Stimulated activated CD4-positive, alpha-beta T cell treated with anti-CD3 and anti-CD28 coated beads, Interleukin-4, amount 100 ng/mL, for 48 hours (primary cell): ENCODE data around the gene SMCHD1.
"Not testable (repeated sequence)": the region's sequence is repeated elsewhere in the genome, so short reads cannot be mapped to it uniquely, and the experiment has no call there.

ENCODE experiments used
- DNase-seq, 2 donors: peaks; one replicate each; pipeline ENCODE4 v3.0.0-alpha.2; 2020; ENCODE audit warnings: low read depth in 2 of 2

Gene SMCHD1

DNA sequence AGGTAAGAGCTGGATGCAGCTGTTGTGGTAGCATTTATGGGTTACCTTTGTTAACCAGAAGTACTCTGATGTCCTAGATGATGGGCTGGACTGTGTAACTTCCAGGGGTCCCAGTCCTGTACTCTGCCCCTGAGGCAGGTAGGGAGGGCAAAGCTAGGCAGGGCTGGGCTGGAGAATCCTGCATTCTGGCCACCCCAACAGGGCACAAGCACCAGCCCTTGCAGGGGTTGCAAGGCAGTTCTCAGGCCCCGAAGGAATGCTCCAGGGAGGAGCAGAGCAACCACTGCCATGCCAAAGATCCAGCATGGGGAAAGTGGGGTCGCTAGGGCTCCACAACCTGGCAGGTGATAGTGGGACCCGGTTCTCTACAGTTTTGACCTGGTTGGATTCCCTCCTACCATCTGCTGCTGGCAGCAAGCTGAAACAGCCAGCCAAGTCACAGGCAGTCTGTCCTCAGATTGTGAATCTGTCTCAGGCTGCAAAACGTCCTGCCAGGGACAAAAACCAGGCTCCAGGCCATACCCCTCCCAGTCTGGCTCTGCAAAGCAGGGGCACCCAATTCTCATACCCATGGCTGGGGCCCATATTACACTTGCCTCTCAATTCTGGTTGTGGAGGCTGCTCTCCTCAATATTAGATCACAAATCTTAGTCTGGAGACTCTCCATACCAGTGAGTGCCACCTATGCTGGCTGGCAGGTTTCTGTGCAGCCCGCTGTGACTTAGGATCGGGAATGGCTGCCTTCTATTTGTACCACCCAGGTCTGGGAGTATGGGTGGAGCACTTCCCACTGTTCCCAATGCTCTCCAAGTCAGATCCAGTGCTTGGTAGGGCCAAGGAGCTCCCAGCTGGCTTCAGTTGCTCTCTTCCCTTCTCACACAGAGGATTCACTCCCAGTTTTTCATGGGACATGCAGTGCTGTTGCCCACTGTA is 61.1 kb downstream of the SMCHD1 start:
- no peak for DNase-seq

DNA sequence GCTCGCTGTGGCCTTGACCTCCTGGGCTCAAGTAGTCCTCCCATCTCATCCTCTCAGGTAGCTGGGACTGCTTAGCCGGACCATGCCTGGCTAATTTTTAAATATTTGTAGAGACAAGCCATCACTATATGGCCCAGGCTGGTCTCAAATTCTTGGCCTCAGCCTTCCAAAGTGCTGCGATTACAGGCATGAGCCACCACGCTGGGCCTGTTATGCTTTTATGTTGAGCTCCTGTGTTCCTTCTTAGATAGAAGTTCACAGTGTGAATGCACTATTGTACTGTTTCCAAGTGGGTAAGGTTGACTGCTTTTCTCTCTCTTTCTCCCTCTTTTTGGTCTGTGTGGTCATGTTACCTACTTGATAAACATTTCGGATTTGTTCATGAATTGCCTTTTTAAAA is 61.9 kb downstream of the SMCHD1 start:
- DNase-seq = no peak

DNA sequence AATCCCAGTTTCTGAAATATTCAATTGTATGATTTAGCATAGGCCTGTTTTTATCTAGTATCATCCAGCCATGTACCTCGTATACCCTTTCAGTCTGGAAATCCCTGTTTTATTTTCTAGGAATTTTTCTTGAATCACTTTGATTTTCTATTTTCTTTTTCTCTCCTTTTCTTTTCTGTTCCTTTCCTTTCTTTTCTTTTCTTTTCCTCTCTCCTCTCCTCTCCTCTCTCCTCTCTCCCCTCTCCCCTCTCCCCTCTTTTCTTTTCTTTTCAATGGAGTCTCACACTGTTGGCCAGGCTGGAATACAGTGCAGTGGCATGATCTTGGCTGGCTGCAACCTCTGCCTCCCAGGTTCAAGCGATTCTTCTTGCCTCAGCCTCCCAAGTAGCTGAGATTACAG is 63.5 kb downstream of the SMCHD1 start:
- no peak for DNase-seq

DNA sequence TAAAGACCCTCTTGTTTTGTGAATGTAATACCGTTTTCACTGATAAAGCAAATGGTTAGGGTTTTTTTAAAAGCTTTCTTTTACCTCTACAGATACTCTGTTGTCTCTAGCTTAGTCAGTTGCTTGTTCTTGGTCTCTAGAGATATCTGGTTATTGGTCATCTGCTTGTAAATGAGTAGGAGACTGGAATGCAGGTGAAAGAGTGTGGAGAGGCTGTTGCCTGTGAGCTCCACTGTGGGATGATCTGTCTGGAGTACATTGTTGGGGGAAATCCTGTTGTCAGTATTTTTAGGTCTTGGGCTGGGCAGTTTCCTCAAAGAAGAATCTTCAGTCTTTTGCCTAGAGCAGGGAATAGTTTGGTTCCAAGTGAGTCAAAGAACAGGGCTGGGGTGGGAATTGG is 67.7 kb downstream of the SMCHD1 start:
- DNase-seq = no peak

DNA sequence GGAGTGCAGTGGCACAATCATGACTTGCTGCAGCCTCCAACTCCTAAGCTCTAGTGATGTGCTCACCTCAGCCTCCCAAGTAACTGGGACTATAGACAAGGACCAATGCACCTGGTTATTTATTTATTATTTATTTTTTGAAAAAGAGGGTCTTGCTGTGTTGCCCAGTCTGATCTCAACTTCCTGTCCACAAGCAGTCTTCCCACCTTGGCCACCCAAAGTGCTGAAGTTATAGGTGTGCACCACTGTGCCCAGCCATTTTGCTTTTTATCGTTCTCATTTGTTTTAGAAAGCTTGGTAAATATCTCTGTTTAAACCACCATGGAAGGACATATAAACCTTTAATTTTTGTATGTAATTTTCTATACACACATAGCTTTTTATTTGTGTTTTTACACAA is 74.2 kb downstream of the SMCHD1 start:
- DNase-seq = no peak

DNA sequence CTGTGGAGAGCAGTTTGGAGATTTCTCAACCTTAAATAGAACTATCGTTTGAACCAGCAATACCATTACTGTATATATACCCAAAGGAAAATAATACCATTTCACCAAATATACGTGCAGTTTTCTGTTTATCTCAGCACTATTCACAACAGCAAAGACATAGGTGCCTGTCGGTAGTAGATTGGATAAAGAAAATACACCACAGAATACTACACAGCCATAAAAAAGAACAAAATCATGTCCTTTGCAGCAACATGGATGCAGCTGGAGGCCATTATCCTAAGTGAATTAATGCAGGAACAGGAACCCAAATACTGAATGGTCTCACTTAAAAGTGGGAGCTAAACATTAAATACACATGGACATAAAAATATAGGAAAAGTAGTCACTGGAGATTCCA is 81.3 kb downstream of the SMCHD1 start:
- DNase-seq = no peak

DNA sequence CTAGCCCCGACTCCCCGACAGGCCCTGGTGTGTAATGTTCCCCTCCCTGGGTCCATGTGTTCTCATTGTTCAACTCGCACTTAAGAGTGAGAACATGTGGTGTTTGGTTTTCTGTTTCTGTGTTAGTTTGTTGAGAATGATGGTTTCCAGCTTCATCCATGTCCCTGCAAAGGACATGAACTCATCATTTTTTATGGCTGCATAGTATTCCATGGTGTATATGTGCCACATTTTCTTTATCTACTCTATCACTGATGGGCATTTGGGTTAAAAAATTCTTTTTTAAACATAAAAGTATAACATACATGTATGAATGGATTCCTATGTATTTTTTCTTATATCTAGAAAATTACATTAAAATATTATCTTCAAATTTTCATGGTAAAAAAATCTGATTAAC is 84.6 kb downstream of the SMCHD1 start:
- not testable (repeated sequence) for DNase-seq

DNA sequence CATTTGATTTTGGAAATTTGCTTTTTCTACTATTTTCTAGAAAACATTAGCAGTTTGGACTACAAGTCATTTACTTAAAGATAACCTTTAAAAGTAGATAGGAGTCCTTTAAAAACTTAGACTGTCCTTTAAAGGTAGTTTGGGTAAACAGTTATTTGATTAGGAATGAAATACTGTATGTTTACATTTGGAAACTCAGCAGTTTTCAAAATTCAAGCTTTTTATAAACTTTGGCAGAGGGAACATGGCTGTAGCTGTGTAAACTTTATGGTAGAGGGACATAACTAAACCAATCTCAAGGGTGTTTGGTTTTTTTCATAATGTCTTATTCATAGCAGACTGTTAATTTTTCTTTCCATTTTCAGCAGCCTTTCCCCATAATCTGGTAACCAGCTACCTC is 90.7 kb downstream of the SMCHD1 start:
- no peak for DNase-seq

DNA sequence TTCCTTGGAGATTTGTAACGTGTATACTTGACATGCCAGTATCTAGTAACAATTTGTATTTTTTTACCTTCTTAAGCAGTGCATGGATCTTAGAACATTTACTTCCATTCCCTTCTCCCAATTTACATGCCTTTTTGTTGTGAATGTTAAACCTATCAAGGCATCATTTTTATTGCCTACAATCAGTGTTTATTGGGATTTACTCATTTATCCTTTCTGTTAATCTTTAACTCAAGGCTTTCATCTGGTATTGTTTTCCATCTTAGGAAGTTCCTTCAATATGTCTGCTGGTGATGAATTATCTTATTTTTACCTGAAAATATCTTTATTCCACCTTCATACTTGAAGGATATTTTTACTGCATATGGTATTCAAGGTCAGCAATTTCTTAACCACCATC is 102.8 kb downstream of the SMCHD1 start:
- DNase-seq = no peak

DNA sequence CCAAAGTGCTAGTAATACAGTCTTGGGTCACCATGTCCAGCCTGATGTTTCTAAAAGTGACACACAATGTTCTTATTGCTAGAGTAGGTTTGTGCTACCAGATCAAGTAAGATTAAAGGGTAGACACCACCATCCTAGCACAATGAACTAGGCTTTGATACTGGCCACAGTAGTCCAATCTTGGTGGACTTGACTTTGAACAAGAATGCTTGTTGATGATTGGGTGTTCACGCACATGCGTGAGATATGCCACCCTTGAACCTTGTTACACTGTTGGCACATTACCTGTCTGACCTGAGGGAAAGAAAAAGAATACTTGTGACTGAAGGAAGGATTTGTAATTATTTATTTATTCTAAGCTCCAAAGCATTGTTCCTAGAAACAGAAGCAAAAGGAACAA is 119.1 kb downstream of the SMCHD1 start:
- DNase-seq = no peak

DNA sequence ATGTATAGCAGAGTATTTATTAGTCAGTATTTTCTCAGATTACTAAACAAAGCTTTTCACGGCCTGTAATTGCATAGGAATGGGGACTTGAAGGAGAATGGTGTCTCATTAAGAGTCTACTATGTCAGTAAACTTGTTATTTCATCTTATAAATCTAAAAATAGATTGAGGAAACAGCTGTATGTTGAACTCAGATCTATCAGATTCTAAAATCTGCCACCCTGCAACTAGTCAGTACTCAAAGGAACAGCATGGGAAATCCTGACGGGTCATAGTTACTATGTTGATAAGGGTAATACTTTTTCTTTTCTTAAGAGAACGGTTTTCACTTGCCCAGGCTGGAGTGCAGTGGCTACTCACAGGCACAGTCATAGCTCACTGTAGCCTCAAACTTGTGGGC is 121.1 kb downstream of the SMCHD1 start:
- DNase-seq = no peak

DNA sequence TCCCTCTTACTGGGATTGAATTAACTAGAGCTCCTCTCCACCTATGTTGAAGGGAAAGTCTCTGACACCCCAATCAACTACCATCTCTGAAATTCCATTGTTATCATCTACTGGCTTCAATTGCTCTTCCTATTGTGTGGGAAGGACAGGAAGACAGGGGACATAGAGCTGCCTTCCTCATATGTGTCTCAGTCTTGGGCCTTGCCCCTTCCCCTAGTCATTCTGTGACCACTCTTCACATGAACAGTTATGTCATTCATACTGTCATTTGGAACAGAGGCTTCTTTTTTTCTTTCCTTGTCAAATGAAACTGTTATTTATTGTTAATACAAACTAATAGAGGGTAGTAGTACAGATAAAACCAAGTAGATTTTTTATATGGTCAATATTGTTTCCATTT is 121.7 kb downstream of the SMCHD1 start:
- DNase-seq = no peak

DNA sequence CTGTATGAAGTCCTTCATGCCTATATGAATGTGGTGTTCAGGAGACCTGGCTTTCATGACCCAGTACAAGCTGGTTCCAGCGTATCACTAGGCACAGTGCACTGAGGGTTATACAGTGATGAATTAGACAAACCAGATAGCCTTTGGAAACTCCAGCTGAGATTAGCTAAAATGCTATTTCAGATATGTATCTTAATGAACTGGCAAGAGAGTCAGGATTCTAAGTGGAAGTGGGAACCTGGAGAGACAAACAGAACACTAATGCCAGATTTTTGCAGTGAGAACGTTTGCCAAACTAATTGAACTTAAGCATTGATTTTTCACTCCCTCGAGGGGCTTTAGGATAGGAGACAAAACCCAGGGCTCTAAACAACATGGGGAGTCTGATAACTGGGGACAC is 125.2 kb downstream of the SMCHD1 start:
- no peak for DNase-seq

DNA sequence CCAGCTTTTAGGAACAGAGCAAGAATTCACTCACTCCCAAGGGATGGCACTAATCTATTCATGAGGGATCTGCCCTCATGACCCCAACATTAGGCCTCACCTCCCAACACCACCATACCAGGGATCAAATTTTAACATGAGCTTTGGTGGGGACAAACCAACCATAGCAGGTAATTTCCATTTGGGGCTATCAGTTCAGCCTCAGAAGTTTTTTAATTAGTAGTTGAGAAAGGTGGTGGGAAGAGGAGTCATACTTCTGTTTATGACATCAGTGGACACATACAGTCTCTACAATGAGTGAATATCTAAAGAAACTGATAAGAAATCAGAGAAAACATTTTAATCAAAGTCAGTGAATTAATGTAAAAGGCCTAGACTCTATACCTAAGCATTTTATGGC is 131.7 kb downstream of the SMCHD1 start:
- no peak for DNase-seq

DNA sequence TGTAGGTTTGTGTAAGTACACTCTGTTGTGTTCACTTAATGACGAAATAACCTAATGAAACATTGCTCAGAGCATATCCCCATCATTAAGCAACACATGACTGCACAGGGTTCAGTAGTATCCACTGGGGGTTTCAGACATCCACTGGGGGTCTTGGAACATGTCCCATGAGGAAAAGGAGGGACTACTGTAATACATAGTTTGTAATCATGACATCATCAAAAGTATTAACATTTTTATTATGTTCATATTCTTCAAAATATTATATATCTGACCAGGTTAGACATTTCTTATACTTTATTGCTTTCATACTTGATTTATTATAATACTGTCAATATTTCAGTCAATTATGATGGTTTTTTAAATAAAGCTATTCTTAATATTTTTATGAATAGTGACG is 136.9 kb downstream of the SMCHD1 start:
- no peak for DNase-seq

DNA sequence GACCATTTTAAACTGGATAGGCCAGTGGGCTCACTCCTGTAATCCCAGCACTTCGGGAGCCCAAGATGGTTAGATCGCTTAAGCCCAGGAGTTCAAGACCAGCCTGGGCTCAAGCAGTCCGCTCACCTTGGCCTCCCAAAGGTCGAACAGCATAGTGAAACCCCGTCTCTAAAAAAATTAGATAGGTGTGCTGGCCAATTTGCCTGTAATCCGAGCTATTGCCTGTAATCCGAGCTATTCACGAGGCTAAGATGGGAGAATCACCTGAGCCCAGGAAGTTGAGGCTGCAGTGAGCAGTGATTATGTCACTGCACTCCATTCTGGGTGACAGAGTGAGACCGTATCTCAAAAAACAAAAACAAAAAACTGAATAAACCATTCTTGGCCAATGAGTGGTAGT is 138.6 kb downstream of the SMCHD1 start:
- no peak for DNase-seq

DNA sequence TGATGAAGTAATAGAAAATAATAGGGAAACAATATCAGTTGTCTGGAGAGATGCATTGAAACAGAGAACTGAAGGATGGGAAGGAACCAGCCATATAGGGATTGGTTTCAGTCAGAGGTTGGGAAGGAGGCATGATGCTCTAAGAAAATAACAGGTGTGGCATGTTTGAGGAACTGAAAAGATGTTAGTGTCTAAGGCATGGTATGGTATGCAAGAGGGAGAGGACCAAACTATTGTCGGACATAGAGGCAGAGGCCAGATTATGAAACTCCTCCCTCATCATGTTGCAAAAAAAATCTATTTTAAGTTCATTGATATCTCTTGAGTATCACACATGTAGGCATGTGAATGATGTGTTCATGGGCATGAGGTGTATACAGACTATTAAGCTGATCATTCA is 142.4 kb downstream of the SMCHD1 start:
- DNase-seq = no peak

DNA sequence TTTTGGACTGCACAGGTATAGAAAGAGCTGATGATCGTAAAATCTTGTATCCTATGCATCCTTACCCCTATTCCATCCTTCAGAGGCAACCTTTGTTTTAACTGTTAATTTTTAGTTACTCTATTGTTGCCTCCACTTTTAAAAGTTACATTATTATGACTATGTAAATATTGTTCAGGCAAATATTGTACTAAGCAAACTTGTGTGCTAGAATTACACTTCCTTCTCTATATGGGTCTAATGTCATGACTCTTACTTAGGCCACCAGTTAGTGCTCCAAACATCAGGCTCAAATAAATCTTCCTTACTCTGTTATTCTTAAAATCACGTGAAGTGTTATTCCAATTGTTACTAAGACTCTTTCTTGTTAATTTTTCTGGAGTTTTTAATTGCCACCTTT is 143.8 kb downstream of the SMCHD1 start:
- DNase-seq = no peak

DNA sequence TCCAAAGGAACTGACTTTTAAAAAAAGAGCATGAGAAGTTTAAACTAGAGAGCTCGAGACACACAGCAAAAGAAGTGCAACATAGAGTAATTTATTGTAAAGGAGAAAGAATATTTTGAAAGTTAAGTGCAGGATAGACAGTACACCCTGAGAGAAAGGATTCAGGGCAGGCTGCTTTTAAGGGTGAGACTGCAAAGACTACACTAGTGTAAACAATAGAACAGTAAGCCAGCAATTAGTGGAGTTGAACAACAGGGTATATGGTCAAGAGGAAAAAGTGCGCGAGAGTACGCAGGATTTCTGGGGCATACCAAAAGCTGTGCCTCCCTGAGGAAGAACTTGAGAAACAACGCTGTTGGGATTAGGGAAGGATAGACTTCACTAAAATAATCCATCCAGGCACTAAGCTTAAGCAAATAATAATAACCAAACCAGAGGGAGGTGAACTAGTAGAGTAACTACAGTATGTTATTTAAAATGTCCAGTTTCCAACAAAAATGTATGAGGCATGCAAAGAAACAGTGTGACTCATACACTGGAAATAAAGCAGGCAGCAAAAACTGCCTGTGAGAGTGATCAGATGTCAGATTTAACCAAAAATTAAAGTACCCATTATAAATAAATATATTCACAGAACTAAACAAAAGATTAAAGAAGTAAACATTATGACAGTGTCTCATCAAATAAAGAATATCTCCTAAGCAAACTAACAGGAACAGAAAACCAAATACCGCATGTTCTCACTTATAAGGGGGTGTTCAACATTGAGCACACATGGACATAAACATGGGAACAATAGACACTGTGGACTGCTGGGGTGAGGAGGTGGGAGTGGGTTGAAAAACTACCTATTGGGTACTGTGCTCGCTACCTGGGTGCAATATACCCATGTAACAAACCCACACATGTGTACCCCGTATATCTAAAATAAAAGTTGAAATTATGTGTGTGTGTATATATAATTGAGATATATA is 150.7 kb downstream of the SMCHD1 start:
- no peak for DNase-seq

DNA sequence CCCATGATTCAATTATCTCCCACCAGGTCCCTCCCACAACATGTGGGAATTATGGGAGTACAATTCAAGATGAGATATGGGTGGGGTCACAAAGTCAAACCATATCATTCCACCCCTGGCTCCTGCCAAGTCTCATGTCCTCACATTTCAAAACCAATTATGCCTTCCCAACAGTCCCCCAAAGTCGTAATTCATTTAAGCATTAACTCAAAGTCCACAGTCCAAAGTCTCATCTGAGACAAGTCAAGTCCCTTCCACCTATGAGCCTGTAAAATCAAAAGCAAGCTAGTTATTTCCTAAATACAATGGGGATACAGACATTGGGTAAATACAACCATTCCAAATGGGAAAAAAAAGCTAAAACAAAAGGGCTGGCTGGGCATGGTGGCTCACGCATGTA is 153.1 kb downstream of the SMCHD1 start:
- DNase-seq = not testable (repeated sequence)

DNA sequence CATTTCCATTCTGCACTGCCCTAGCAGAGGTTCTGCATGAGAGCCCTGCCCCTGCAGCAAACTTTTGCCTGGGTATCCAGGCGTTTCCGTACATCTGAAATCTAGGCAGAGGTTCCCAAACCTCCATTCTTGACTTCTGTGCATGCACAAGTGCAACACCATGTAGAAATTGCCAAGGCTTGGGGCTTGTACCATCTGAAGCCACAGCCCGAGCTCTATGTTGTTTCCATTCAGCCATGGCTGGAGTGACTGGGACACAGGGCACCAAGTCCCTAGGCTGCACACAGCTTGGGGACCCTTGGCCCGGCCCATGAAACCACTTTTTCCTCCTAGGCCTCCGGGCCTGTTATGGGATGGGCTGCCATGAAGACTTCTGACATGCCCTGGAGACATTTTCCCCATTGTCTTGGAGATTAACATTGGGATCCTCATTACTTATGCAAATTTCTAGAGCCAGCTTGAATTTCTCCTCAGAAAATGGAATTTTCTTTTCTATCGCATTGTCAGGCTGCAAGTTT is 154.2 kb downstream of the SMCHD1 start:
- not testable (repeated sequence) for DNase-seq

DNA sequence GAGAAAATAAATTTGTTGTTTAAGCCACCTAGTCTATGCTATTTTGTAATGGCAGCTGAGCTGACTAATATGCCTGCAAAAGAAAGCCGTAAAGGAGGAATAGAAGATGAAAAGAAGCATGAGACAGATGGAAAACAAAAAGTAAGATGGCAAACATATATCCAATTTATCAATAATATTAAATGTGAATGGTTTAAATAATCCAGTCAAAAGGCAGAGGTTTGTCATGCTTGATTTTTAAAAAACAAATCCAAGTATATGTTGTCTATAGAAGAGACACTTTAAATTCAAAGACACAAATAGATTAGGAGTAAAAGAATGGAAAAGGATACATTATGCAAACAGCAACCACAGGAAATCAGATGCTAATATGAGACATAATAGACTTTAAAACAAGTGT is 155.9 kb downstream of the SMCHD1 start:
- DNase-seq = no peak

DNA sequence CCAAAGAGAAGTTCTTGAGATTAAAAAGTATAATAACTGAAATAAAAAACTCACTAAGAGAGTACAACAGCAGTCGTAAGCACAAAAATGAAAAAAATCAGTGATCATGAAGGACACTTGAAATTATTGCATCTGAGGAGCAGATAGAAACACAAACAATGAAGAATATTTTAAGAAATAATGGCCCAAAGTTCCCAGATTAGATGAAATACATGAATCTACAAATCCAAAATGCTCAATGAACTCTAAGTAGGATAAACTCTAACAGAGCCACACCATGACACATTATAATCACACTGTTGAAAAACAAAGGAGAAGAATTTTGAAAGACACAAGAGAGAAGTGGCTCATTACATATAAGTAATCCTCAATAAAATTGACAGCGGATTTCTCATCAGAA is 159.4 kb downstream of the SMCHD1 start:
- no peak for DNase-seq
